ENCODE results near the gene GGTLC1.
A peak's percentile ranks its signal among the peaks of the same experiment; 100 is the strongest.

GGTLC1 gene

DNA sequence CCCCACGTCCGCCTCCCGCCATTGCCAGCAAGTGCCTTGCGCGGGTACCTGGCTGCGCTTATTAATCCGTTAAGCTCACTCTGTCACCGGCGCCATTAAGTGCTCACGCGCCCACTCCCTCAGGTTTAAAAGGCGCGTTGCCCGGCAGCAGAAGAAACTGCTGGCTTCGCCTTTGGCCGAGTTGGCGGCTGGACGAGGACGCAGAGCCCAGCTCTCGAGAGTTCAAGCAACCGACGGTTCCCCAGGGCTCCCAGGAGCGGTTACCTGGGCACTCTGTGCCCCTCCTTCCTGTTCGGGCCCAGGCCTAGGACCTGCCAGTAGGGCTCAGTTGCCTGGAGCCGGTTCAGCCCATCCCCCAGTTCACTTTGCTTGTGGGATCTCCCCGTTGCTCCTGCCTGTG lies at the start of gene GGTLC1:
TSS of gene GGTLC1 (minus strand) at position 219 of the 400 bp plus-strand sequence. CDS start 2,168 bp downstream, outside the sequence.
- no peak within 1 kb of the TSS for H3K4me3 Mint-ChIP-seq
- no peaks in the 10 kb centered on the region for H3K27me3 Mint-ChIP-seq
- DNase-seq (ENCODE audit: low spot score in 2 of 2) = no peak
- H3K9me3 Mint-ChIP-seq = no peaks in the 10 kb centered on the region
- no peak for ATAC-seq (replicated peaks; ENCODE audit: extremely low read depth, poor library complexity, severe bottlenecking)
- no peaks in the 10 kb centered on the region for H3K4me1 Mint-ChIP-seq
- H3K27ac Mint-ChIP-seq (ENCODE audit: low read depth) = no peak within 1 kb of the TSS
- H3K36me3 Mint-ChIP-seq (ENCODE audit: insufficient read depth) = no peaks in the 10 kb centered on the region

DNA sequence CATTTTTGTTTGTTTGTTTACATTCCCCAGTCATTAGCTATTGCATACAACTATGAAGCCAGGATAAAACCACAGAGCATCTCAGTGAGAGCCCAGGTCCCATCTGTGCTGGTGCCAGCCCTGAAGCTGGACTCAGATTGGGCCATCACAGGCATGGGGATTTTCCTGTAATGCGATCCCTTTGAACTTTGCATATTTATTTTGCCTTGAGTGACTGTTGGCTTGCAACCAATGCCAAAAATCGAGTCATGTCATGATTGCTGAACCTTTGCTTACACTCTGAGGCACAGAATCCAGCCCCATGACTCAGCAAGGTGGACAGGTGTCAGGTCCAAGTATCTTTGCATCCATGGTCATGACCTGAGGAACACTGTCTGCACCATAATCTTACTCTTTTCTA lies 46.2 kb upstream of the GGTLC1 start:
- peaks cover 30% of the 10 kb centered on the region for H3K4me1 Mint-ChIP-seq
- ATAC-seq (replicated peaks; ENCODE audit: extremely low read depth, poor library complexity, severe bottlenecking) (no peak), DNase-seq (ENCODE audit: low spot score in 2 of 2) (no peak)
- H3K9me3 Mint-ChIP-seq = no peaks in the 10 kb centered on the region
- no peak overlapping the region for H3K27ac Mint-ChIP-seq (ENCODE audit: low read depth)
- H3K27me3 Mint-ChIP-seq = no peaks in the 10 kb centered on the region
- peaks cover 4% of the 10 kb centered on the region for H3K36me3 Mint-ChIP-seq (ENCODE audit: insufficient read depth)
- H3K4me3 Mint-ChIP-seq = no peak overlapping the region

DNA sequence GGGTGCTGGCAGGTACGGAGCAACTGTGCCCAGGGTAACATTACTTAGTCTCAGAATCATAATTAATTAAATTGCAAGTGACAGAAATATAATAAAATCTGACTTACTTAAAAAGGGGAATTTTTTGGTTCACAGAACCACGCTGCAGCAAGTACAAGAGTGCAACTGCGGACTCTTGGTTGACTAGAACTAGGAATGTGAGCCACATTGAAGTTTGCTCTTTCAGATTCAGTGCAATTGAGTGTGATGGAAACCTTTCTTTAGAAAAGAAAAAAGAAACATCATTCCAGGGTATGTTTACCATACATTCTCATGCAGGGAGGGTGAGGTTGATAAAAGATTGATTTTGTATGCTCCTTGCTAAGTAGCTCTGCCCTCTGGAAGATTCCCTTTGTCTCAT lies 45.0 kb upstream of the GGTLC1 start:
- DNase-seq (ENCODE audit: low spot score in 2 of 2) = no peak
- Mint-ChIP-seq H3K27ac (ENCODE audit: low read depth) (peak overlapping the region; percentile 81), H3K4me1 (peaks cover 36% of the 10 kb centered on the region), H3K9me3 (no peaks in the 10 kb centered on the region), H3K4me3 (no peak overlapping the region), H3K36me3 (ENCODE audit: insufficient read depth) (peaks cover 7% of the 10 kb centered on the region), H3K27me3 (no peaks in the 10 kb centered on the region)
- no peak for ATAC-seq (replicated peaks; ENCODE audit: extremely low read depth, poor library complexity, severe bottlenecking)

DNA sequence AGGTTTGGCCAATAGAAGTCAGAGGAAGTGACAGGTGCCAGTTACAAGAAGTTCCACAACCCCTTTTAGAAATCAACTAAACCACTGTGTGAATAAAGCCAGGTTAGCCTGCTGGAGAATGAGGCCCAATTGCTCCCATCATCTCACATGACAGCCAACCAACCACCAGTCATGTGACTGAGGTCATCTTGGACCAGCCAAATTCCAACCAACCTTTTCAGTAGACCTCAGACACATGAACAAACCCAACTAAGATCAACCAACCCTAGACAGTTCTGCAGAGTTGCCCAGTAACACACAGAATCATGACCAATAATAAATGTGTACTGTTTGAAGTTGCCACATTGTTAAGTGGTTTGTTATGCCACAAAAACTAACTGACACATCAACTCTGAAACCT lies 44.6 kb upstream of the GGTLC1 start:
- H3K27me3 Mint-ChIP-seq = no peaks in the 10 kb centered on the region
- H3K27ac Mint-ChIP-seq (ENCODE audit: low read depth) = peak overlapping the region; percentile 81
- ATAC-seq (replicated peaks; ENCODE audit: extremely low read depth, poor library complexity, severe bottlenecking) (peak; percentile 67), DNase-seq (ENCODE audit: low spot score in 2 of 2) (no peak)
- peaks cover 7% of the 10 kb centered on the region for H3K36me3 Mint-ChIP-seq (ENCODE audit: insufficient read depth)
- peaks cover 33% of the 10 kb centered on the region for H3K4me1 Mint-ChIP-seq
- no peaks in the 10 kb centered on the region for H3K9me3 Mint-ChIP-seq
- H3K4me3 Mint-ChIP-seq = peak overlapping the region; percentile 1

DNA sequence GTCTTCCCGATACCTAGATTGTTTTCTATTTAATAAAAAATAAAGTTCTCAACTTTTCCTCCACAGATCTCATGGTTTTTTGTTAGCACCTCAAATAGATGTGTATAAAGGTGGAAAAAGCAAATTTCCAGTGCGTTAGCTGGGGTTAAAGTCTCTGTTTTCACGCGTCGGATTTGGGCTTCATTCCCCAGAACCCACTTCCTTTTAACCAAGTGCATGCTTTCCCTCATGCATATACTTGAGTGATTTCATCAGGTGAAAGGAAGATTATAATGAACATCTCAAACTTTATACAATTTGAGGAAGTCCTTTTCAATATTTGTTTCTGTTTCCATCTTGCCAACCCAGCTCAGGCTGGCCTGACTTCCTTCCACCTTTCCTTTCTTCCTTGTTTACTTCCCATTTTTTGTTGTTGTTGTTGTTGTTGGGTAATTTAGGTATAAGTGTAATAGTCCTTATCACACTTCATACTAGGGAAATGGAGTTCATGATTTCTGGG lies 43.9 kb upstream of the GGTLC1 start:
- no peak for ATAC-seq (replicated peaks; ENCODE audit: extremely low read depth, poor library complexity, severe bottlenecking)
- Mint-ChIP-seq H3K27ac (ENCODE audit: low read depth) (peak overlapping the region; percentile 81), H3K4me3 (peak overlapping the region; percentile 1), H3K27me3 (no peaks in the 10 kb centered on the region), H3K9me3 (no peaks in the 10 kb centered on the region), H3K36me3 (ENCODE audit: insufficient read depth) (peaks cover 7% of the 10 kb centered on the region), H3K4me1 (peaks cover 33% of the 10 kb centered on the region)
- no peak for DNase-seq (ENCODE audit: low spot score in 2 of 2)

DNA sequence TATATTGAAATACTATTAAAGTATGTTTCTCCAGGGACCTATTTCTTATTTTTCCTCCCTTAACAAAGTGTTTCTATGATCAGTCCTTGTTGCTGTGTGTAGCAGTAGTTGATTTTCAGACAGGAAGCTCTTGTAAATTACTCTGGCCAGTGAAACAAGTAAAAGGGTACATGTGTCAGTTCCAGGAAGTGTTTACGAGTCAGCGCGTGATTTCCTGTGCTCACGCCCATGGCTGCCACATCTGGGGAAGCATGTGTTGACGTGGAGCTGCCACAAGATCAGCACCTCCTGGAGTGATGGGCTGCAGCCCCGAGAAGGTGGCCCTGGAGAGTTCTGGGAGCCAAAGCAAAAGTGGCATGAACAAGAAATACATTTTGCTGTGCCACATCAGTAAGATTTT lies 38.6 kb upstream of the GGTLC1 start:
- H3K36me3 Mint-ChIP-seq (ENCODE audit: insufficient read depth) = peaks cover 3% of the 10 kb centered on the region
- ATAC-seq (replicated peaks; ENCODE audit: extremely low read depth, poor library complexity, severe bottlenecking) = peak; percentile 98
- H3K9me3 Mint-ChIP-seq = no peaks in the 10 kb centered on the region
- no peaks in the 10 kb centered on the region for H3K27me3 Mint-ChIP-seq
- peak; percentile 43 to 82 for DNase-seq (ENCODE audit: low spot score in 2 of 2)
- peak overlapping the region; percentile 59 for H3K4me3 Mint-ChIP-seq
- H3K4me1 Mint-ChIP-seq = peaks cover 40% of the 10 kb centered on the region
- peak overlapping the region; percentile 94 for H3K27ac Mint-ChIP-seq (ENCODE audit: low read depth)

DNA sequence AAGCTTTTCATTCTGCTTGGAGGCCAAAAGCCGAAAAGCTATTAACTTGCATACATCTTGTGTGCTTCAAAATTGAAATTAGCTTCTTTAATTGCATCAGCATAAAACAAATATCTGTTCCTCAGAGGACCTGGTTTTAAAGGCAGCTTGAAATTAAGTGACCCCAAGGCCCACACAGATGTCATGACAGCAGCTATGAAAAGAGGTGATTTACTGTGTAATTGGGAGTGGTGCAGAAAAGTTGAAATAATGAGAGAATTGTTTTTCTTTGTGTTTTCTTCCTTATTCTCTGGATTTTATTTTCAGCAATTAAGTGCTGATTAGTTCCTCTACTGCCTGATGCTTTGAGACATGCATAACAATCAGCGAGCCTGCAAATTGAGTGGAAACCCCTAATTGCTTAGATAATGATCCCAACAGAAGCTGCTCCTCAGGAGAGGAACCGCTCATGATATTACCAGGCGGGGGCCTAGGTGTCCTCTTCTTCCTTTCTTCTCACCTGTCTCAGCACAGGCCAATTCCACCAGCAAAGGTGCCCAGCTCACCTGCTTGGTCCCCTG lies 34.1 kb upstream of the GGTLC1 start:
- no peak overlapping the region for H3K4me3 Mint-ChIP-seq
- ATAC-seq (replicated peaks; ENCODE audit: extremely low read depth, poor library complexity, severe bottlenecking) (no peak), DNase-seq (ENCODE audit: low spot score in 2 of 2) (no peak)
- H3K27ac Mint-ChIP-seq (ENCODE audit: low read depth) = no peak overlapping the region
- H3K36me3 Mint-ChIP-seq (ENCODE audit: insufficient read depth) = no peaks in the 10 kb centered on the region
- peaks cover 23% of the 10 kb centered on the region for H3K4me1 Mint-ChIP-seq
- H3K9me3 Mint-ChIP-seq = no peaks in the 10 kb centered on the region
- H3K27me3 Mint-ChIP-seq = peaks cover 10% of the 10 kb centered on the region

DNA sequence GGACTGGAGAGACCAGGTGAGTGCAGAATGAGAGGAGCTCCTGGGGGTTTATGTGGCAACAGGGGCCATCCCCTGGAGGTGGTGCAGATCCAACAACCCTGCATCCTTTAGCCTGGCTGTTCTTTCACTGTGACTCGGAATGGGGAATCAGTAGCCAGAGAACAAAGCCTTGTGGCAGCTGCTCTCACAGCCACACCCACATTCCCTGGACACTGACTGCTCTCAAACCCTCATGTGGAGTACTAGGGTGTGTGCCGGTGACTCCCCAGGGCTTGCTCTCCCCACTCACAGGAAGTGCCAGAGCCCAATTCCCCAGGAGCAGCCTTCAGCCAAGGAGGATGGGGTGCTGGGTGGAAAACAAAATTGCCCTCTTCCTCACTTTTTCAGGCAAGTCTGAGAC lies 30.2 kb upstream of the GGTLC1 start:
- Mint-ChIP-seq H3K36me3 (ENCODE audit: insufficient read depth) (peaks cover 2% of the 10 kb centered on the region), H3K9me3 (no peaks in the 10 kb centered on the region), H3K27ac (ENCODE audit: low read depth) (no peak overlapping the region), H3K4me1 (no peaks in the 10 kb centered on the region), H3K27me3 (peaks cover 22% of the 10 kb centered on the region), H3K4me3 (no peak overlapping the region)
- ATAC-seq (replicated peaks; ENCODE audit: extremely low read depth, poor library complexity, severe bottlenecking) (no peak), DNase-seq (ENCODE audit: low spot score in 2 of 2) (no peak)

DNA sequence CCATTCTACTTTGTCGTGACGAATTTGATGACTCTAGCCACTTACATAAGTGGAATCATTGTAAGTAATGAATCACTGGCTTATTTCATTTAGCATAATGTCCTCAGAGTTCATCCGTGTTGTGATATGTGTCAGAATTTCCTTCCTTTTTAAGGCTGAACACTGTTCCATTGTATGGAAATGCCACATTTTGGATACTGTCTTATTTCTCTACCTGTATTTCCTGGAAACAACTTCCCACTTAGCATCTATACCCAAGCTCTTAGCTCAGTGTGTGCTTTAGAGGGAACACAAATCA lies 28.8 kb upstream of the GGTLC1 start:
- H3K9me3 Mint-ChIP-seq = no peaks in the 10 kb centered on the region
- no peak for ATAC-seq (replicated peaks; ENCODE audit: extremely low read depth, poor library complexity, severe bottlenecking)
- H3K27me3 Mint-ChIP-seq = peaks cover 22% of the 10 kb centered on the region
- H3K36me3 Mint-ChIP-seq (ENCODE audit: insufficient read depth) = peaks cover 2% of the 10 kb centered on the region
- no peak overlapping the region for H3K4me3 Mint-ChIP-seq
- DNase-seq (ENCODE audit: low spot score in 2 of 2) = no peak
- peaks cover 7% of the 10 kb centered on the region for H3K4me1 Mint-ChIP-seq
- no peak overlapping the region for H3K27ac Mint-ChIP-seq (ENCODE audit: low read depth)

DNA sequence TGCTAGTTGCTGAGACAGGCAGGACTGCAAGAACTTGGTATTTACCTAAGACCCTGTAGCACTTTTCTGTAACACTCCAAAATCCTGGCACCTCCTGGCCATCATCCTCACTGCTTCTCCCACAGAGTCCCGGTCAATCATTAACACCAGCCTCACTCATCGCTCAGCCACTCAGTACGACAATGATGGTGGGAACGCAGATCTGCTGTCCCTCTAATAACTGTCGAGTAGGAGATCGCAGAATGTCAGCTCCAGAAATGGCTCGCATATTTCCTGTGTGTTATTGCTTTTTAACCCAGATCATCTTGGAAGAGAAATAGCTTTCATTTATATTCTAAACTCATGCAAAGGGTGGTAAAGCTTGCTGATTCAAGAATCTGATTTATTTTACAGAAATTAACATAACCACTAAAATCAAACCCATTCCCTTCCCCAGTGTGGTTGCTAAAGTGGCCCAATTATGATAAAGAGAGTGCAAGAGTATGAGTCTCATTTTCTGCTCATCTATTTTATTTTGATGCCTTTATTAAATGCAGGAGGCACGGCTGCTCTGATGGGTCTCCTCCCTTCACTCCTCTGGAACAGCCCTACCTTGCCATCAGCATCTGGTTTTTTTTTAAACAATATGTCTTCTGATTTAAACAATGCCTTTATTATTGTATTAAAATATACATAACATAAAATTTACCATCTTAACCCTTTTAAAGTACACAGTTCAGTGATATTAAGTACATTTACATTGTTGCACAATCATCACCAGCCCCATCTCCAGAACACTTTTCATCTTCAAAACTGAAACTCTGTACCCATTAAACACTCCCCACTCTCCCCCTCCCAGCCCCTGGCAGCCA lies 28.3 kb upstream of the GGTLC1 start:
- no peak for ATAC-seq (replicated peaks; ENCODE audit: extremely low read depth, poor library complexity, severe bottlenecking)

DNA sequence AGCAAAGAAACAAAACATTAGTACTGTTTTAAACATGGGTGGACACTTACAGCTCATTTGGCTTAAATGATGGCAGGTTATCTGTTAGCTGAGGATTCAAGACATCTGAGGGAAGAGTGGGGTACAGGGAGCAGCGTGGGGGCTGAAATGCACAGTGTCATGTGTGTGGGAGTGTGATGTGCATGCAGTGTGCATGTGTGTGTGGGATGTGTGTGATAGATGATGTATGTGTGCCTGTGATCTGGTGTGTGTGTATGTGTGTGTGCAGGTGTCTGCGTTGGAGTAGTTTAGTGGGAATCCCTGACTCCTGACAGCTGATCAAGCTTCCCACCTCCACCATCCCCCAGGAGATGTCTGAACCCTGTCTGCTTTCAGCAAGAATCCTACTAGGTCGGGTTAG lies 25.4 kb upstream of the GGTLC1 start:
- Mint-ChIP-seq H3K4me3 (no peak overlapping the region), H3K4me1 (peaks cover 12% of the 10 kb centered on the region), H3K36me3 (ENCODE audit: insufficient read depth) (peaks cover 2% of the 10 kb centered on the region), H3K27me3 (peaks cover 22% of the 10 kb centered on the region), H3K9me3 (no peaks in the 10 kb centered on the region), H3K27ac (ENCODE audit: low read depth) (no peak overlapping the region)
- ATAC-seq (replicated peaks; ENCODE audit: extremely low read depth, poor library complexity, severe bottlenecking) (no peak), DNase-seq (ENCODE audit: low spot score in 2 of 2) (no peak)

More for the DNA sequence above, 28.3 kb upstream of the GGTLC1 start:
- DNase-seq (ENCODE audit: low spot score in 2 of 2) = no peak
- peaks cover 9% of the 10 kb centered on the region for H3K4me1 Mint-ChIP-seq
- peaks cover 22% of the 10 kb centered on the region for H3K27me3 Mint-ChIP-seq
- no peak overlapping the region for H3K27ac Mint-ChIP-seq (ENCODE audit: low read depth)
- peaks cover 2% of the 10 kb centered on the region for H3K36me3 Mint-ChIP-seq (ENCODE audit: insufficient read depth)
- H3K4me3 Mint-ChIP-seq = no peak overlapping the region
- H3K9me3 Mint-ChIP-seq = no peaks in the 10 kb centered on the region

DNA sequence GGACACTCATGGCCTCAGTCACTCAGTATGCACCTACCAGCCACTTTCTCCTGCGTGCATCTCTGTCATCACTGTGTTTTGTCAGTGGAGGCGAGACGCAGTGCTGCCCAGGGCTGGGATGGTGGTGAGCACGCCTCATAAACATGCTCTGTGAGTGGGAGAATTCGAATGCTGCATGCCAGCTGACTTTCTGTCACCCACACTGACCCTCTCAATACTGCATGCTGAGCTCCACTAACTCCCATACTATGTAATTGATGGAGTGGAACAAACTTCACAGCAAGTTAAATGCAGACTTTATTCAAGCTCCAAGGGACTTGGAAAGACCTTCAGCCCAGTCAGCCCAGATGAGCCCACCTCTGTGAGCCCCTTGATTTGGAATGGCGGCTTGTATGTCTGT lies 22.7 kb upstream of the GGTLC1 start:
- H3K4me1 Mint-ChIP-seq = peaks cover 12% of the 10 kb centered on the region
- H3K27ac Mint-ChIP-seq (ENCODE audit: low read depth) = no peak overlapping the region
- ATAC-seq (replicated peaks; ENCODE audit: extremely low read depth, poor library complexity, severe bottlenecking) (no peak), DNase-seq (ENCODE audit: low spot score in 2 of 2) (no peak)
- no peak overlapping the region for H3K4me3 Mint-ChIP-seq
- H3K36me3 Mint-ChIP-seq (ENCODE audit: insufficient read depth) = no peaks in the 10 kb centered on the region
- no peaks in the 10 kb centered on the region for H3K27me3 Mint-ChIP-seq
- no peaks in the 10 kb centered on the region for H3K9me3 Mint-ChIP-seq

DNA sequence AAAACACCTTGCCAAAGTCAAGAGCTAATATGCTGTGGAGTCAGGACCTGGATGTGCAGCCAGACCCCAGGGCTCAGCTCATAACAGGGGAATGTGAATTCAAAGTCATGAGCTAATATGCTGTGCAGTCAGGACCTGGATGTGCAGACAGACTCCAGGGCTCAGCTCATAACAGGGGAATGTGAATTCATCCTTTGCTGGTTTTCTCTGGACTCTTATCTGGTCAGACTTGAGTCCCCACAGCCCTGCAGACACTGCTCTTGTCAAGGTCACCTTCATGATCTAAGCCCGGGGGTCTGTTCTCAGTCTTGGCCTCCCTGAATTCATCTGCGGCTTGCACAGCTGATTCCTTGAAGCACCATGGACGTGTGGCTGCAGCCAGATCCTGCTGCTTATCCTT lies 19.2 kb upstream of the GGTLC1 start:
- H3K36me3 Mint-ChIP-seq (ENCODE audit: insufficient read depth) = no peaks in the 10 kb centered on the region
- H3K27ac Mint-ChIP-seq (ENCODE audit: low read depth) = no peak overlapping the region
- no peak overlapping the region for H3K4me3 Mint-ChIP-seq
- H3K27me3 Mint-ChIP-seq = no peaks in the 10 kb centered on the region
- DNase-seq (ENCODE audit: low spot score in 2 of 2) = no peak
- ATAC-seq (replicated peaks; ENCODE audit: extremely low read depth, poor library complexity, severe bottlenecking) = no peak
- peaks cover 9% of the 10 kb centered on the region for H3K4me1 Mint-ChIP-seq
- no peaks in the 10 kb centered on the region for H3K9me3 Mint-ChIP-seq

All from central memory CD8-positive, alpha-beta T cell (primary cell).